Esophagus muscularis mucosa (tissue), 3 donors: ENCODE measurements around the gene JAKMIP3.

Experiments used
- CTCF ChIP-seq, 3 experiments: fragments of 200-600 bp in 2 of 3; fragments of 450-650 bp in 1 of 3; sonication (generic) in 2 of 3; IDR thresholded peaks; one replicate each; pipeline ENCODE4 v1.5.1; 2017 to 2019; ENCODE audit warnings: antibody characterized with exemption in 3 of 3, mild to moderate bottlenecking in 2 of 3, moderate library complexity in 1 of 3
- POLR2AphosphoS5 ChIP-seq, 2 donors: sonication (generic); formaldehyde crosslinking; IDR thresholded peaks; one replicate each; pipeline ENCODE4 v1.6.1; 2017; ENCODE audit warnings: antibody characterized with exemption in 2 of 2

GRCh38 chr10:132048294-132048667 is 17.5 kb upstream of the JAKMIP3 start:
- TF ChIP-seq POLR2AphosphoS5 (IDR thresholded peaks at IDR 0.05) (no peak), CTCF (IDR thresholded peaks at IDR 0.05) (no peak)
